ENCODE data around the gene NRP1.

The NRP1 gene

DNA sequence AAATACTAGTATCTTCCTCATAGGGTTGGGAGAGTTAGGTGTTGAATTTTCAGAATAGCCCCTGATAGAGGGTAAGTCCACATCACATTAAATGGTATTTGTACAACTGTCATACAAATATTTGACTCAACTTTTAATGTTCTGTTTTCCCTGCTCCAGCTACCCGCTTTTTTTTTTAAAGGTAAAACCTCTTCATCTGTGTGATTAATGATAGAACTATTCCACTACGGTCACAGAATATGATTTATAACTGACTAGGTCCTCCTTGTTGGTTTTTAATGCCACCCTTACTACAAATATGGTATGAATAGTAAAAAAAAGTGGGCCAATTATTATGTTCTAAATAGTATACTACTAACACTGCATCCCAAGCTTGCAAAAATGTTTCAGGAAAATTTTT, 15.6 kb upstream of the NRP1 start:
- no peak for DNase-seq (ENCODE audit: low read depth in 2 of 3, low spot score in 2 of 3)

DNA sequence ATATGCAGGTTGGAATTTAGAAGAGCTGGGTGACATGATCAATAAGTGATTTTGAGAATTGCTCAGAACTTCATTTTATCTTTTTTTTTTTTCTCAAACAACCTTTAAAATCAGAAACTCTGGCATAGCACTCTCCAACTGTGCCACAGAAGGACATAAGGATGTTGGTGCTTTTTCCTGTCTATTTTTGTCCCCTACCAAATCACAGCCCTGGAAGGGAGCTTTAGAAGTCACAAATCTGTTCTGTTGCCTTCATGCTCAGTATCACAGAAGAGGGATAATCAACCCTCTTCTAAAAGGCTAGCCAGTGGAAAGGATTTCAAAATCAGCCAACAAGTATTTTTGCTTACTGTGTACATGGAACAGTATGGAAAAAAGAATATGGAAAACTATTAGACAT, 14.8 kb upstream of the NRP1 start:
- DNase-seq (ENCODE audit: low read depth in 2 of 3, low spot score in 2 of 3): no peak

DNA sequence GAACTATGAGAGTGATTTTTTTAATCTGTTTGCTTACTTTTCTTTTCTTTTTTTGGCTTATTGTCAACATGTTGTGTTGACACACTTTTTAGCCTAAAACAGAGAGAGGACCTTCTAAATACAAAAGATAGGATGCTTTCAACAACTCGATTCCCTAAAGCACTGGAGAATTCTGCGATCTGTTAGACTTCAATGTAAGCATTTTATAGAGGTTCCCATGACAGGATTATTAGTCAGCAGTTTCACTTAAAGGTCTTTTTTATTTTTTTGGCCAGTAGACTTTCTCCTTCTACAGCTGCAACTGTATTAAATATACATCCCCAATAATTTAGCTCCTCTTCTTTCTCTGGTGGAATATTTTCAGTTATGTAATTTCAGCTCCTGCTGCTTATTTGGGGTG, 12.7 kb upstream of the NRP1 start:
- DNase-seq (ENCODE audit: low read depth in 2 of 3, low spot score in 2 of 3): no peak

DNA sequence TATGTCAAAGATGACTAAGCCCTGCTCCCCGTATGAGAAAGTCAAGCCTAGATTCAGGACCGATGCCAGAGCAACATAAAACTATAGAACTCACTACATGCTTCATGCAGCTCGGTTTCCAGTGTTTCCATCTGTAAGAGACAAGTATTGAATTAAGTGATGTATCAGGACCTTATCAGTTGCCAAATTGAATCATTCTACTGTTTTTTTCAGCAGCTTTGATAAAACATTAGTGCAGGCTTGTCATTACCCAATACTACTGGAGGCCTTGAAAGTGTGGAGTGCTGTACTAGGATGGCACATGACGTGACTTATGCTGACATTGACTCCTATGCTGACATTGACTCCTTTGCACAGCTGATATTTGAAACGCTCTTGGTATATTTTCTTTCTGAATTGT, 10.8 kb upstream of the NRP1 start:
- DNase-seq (ENCODE audit: low read depth in 2 of 3, low spot score in 2 of 3): no peak

DNA sequence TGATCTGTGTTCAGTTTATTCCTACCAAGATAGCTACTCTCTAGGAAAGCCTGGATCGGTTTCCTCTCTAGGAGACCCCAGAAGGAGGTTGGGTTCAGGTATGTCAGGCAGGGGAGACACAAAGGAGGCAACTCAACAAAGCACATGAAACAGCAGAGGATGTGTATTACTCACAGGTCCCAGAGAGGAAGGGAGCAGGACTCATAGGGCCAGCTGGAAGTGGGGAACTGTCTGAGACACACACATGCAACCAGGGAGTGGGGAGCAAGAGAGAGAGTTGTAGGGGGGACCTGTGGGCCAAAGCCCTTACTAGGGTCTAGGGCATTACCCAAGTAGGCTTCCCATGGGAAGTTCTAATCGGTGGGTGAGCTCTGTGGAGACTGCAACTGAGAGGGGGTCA, 10.2 kb upstream of the NRP1 start:
- no peak for DNase-seq (ENCODE audit: low read depth in 2 of 3, low spot score in 2 of 3)

DNA sequence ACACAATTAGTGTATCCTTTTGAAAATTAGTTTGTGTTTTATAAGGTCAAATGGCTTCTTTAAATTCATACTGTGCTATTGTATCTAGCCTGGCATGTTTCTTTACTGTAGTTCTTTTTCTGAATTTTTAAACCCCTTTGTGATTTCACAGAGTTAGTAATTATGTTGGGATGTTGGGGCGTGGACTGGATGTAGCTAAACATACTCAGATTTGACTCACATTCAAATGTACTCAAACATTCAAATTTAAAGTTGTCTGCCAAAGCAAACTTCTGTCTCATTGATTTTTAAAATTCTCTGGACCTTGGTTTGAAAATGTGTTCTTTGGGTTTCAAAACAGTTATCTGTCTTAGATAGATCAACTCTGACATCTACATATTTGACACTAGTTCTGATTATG, 7.2 kb upstream of the NRP1 start:
- no peak for DNase-seq (ENCODE audit: low read depth in 2 of 3, low spot score in 2 of 3)

DNA sequence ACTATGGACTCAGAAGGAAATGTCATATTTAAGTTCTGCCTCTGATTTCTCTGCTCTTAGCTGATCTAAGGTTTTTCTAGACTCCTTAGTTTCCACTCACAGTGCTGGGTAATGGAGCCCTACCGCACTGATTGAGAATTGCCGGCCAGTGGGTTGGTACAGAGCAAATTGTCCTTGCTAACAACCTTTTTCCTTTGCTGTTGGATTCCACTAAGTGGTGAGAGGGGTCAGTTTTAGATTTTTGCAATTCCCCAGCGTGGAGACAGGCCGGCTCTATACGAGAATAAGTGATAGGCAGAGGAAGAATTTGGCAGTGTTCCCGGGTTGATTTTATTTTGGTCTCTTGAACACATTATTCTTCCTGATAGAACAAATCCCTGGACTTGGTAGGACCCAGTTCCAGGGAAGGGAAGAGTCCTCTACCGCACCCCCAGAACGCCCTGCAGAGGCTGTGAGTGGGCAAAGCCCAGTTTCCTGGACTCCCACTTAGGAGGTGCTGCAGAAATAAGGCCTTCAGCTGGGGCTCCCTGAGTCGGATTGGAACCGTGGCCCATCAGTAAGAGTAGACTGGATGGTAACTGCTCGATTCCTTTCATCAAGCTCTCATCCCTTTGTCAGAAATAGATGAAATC, 3.0 kb upstream of the NRP1 start:
- no peak for DNase-seq (ENCODE audit: low read depth in 2 of 3, low spot score in 2 of 3)

DNA sequence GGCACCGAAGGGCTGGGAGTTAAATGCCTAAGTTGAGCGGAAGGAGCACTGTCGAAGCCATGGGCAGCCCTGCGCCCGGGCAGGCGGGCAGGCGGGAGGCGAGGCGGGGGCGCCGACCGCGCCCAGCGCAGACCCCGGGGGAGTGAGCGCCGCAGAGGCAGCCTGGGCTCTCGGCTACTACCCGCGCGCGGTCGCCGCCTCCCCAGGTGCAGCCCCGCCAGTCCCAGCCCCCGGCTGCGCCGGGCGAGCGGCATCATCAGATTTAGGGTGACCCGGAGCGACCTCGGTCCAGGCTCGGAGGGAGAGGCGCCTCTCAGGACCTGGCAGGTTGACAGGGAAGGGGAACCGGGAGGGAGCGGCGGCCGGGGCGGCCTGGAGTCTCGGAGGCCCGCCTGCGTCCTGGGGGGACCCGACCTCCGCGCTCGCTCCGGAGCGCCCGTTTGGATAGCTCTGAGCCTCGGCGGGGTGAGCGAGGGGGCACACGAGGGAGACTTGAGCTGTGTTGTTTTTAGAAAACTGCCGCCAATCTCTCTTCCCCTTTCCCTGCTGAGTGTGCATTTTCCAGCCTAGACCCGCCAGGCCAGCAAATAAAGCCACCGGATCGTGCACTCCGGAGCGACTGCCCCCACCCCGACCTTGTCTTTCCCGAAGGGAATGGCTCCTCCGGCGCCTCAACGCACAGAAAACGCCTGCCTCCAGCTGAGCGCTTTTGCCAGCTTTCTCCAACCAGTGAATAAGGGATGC, 2.3 kb upstream of the NRP1 start:
- DNase-seq (ENCODE audit: low read depth in 2 of 3, low spot score in 2 of 3): no peak

DNA sequence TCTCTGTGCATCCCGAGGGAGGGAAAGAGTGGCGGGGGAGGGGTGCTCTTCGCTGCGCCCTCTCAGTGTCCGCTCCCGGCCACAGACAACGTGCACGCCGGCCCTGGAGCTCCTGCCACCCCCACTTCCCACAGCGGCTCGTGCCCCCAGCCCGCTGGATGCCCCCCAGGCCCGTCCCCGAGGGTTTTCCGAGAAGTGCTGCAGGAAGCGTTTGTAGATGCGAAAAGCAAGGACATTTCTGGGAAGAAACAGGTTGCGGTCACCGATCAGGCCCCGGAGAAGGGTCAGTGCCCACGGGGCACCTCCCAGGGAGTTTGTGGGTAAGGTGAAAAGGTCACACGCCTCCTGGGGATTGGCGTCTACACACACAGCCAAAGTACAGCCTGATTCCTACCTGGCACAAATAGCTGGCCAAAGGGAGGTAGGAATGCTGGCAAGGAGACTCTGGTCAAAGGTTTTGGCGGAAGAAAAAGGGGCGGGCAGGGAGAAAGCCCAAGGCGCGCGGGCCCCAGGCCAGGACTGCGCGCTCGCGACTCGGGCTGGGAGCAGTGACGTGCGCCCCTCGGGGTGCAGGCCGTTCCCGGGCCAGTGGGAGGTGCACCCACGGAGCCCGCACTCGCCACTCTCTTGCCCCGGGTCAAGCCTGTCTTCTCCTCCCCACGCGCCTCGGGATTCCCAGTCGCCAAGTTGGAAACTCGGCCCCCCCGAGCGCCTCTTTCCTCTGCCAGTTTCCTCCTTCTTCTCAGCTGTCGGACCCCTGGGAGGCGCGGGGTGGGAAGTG, 1.5 kb upstream of the NRP1 start:
- DNase-seq (ENCODE audit: low read depth in 2 of 3, low spot score in 2 of 3): no peak

DNA sequence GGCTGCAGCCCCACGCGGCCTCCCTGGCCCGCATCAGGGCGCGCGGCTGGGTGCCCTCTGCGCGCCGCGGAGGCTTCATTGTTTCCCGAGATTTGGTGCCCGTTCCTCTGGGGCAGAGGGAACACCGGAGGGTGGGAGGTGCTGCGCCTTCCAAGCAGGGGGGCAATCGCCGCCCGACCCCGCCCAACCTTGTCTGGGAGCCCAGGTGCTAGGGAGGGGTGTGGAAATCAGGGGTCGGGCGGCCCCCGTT, 1.0 kb upstream of the NRP1 start:
- no peak for DNase-seq (ENCODE audit: low read depth in 2 of 3, low spot score in 2 of 3)

DNA sequence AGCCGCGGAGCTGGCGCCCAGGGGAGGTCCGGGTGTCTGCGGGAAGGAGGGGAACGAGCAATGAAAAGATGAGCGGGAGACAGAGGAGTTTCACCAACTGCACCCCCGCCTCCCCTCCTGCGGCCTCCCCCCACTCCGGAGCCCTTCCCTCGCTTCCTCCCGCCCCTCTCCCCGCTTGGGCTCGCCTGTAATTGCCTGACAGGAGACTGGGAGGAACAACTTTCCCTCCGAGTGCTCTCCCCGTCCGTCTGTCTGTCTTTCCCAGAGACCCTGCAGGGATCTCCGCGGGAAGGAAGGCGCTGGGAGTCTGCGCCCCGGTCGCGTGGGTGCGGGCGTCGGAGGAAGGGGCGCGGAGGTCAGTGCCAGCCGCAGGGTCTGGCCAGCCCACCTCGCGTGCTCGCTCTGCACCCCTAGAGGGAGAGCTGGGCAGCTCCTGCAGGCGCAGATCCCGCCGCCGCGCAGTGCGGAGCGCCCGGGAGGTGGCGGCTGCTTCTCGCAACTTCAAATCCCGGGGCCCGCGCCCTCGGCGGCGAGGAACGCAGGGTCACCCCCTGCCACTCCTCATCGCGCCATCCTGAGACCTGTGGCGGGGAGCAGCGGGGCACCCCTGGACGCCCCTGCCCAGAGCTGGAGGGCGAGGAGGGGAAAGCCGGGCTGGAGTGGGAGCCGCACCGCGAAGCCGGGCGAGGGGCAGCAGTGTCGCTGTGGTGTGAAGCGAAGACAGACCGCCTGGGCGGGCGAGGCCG, 511 bp upstream of the NRP1 start:
- peak in 2 of 3 experiments; percentile 3 to 24 for DNase-seq (ENCODE audit: low read depth in 2 of 3, low spot score in 2 of 3)

DNA sequence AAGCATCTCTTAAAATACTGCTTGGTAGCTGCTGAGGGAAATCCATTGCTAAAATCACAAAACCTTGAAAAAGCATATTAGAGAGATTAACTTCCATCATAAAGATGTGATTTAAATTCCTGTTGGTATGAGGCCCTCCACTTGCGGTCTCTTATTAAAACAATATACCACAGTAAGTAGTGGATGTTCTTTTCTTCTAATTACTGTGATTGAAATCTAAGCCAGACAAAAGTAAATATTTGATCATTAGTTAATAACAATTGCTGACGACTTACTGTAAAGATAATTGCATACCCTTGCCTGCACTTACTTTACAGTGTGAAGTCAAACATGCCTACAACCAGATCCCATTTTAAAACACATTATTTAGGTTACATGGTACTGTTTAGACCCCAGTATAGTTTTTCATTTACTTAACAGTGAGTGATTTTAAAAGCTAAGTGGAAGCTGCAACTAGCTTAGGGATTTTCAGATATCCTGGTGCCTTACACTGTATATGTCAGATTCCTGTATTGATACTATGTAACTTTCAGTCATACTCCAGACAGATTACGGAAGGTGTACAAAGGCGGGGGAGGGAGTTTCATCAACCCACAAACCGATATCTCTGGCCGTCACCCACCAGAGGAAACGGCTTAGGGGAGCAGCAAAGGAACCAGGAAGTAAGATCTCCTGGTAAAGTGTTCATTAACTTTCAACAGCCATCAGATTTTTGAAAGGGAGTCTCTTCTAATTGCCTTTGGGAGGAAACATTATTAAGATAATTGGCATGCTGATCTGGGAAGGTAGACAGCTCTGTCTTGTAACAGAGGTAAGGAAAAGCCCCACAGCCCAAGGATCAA, 986 bp downstream of the NRP1 start:
- peak in 1 of 3 experiments; percentile 12 for DNase-seq (ENCODE audit: low read depth in 2 of 3, low spot score in 2 of 3)

DNA sequence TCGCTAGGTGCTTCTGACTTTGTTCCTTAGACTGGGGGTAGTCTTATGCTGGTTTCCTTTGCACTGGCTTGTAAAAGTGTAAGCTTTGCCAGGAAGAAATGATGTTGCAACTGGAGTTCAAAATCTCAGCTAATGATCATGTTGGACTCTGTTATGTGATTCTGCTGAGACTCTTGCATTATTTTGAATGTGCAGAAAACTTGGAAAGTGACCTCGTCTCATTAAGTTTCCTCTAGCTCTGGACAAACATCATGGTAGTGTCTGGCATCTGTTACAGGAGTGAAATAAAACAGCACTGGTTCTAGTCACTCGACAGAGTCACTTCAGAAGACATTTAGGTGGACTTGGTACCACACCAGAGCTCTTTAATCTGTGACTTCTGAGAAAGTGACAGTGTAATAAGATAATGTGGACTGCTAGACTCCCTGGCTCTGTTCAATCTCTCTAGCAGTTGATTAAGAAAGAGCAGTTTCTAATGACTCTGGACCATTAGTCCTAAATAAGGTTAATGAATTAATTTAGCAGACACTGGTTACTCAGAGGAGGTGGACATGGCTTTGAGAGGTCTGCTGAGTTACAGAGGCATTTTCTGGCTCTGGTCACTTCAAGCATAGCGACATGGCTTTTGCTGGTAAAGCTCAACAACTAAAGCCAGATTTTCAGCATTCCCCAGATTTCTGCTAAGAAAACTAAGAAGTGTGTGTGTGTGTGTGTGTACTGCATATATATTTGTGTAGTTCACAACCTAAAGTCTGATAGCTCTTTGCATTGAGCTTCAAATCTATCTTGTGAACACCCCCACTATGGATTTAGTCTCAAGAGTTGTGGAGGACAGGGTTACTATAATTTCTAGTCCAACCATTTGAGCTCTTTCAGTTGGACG, 2.0 kb downstream of the NRP1 start:
- no peak for DNase-seq (ENCODE audit: low read depth in 2 of 3, low spot score in 2 of 3)

DNA sequence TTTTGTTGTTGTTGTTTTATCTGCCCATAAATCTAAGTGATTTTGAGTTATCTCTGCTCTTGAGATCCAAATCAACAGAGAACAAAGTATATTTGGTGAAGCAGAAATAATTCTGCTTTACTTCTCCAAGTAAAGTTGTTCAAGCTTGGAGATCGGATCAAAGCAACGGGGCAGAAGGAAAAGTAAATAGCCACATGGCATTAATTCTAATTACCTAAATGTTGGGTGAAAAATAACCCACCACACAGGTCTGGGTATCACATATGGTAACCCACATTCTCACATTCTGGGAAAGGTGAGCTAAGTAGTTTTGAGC, 3.1 kb downstream of the NRP1 start:
- DNase-seq (ENCODE audit: low read depth in 2 of 3, low spot score in 2 of 3): no peak

DNA sequence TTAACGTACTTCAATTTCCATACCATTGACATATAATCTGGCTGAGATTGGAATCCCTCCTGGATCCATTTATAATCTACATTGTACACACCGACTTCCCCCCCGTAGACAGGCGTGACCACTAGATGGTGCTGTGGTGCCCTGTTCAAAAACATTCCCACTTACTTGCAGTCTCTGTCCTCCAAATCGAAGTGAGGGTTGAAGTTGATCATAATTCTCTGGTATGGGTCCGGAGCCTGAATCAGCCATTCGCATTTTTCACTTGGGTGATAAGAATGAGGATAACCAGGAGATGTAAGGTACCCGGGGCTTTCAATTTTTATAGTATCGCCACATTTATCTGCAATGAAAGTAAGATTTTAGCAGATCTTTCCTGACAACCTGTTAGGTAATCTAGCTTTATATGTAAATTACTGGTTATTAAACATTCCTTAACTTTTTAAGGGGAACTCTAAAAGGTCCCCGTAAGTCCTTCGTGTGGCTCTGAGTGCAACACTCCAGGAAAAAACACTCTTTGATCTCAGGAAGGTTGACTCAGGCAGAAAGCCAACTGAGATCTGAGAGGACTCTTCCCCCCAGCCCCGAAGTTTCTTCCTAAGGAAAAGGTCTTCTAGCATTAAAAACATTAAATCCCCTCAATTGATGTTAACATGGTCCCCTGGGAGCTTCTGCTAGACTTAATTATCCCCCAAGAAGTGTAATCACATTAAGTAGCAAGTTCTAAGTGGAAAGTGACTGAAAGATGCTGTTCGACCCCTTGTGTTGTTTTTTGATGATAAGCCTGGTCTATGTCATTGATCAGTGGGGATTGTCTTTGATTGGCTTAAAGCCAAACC, 3.7 kb downstream of the NRP1 start:
- DNase-seq (ENCODE audit: low read depth in 2 of 3, low spot score in 2 of 3): peak in 2 of 3 experiments; percentile 52 to 67

DNA sequence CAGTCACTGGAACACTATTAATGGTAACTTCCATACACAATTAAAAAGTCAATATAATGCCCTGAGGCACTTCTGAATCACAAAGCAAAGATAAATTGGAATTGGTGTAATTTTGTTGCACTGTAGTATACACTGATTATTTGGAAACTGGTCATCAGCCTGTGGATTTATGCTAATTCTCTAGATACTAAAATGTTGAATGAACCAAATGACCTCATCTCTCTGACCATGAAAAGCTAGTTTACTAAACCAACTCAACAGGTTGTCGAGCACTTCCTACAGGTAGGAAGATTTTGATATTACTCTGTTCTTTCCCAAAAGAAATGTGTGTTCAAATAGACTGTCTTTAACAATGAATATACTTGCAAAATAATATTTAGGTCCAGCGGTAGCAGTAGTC, 5.3 kb downstream of the NRP1 start:
- no peak for DNase-seq (ENCODE audit: low read depth in 2 of 3, low spot score in 2 of 3)

DNA sequence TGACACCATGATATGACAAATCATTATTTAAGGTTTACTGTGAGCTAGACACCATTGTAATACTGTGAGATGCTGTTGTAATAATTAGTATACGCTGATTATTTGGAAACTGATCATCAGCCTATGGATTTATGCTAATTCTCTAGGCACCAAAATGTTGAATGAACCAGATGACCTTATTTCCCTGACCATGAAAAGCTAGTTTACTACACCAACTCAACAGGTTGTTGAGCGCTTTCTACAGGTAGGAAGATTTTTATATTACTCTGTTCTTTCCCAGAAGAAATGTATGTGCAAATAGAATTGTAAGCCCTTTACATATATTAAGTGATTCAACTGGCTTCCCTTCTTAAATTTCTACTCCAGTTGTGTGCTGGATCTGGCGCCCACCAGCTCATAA, 6.2 kb downstream of the NRP1 start:
- no peak for DNase-seq (ENCODE audit: low read depth in 2 of 3, low spot score in 2 of 3)

DNA sequence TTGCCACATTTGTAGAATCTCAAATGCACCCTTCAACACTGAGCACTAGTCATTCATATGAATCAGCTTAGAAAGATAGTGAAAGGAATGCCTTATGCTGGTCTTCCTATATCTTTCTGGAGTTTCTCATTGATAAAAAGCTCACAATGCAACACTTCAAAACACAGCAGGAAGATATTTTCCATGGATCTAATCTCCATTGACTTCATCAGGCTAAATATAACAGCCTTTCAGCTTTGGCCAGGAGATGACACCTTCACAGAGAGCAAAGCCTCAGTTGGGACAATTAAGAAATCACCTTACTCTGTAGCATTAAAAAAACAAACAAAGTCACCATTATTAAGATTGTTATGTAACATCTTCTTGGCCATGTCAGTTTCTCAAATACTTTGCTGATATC, 6.7 kb downstream of the NRP1 start:
- DNase-seq (ENCODE audit: low read depth in 2 of 3, low spot score in 2 of 3): no peak

DNA sequence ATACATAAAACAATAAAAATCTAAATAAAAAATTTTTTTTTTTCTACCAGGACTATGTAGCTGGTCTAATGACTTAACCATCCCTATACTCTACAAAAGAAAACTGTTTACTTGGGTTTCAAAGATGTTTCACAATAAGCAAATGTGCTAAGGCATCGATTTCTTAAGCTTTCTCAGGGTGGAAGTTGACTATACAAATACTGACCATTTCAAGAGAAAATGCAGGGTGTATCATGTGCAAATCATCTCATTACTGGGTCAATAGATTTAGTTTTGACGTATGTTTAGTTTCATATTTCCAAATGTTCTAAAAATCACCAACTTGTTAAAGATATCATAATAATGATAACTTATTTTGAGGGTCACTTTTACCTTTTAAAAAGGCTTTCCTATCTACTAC, 7.5 kb downstream of the NRP1 start:
- DNase-seq (ENCODE audit: low read depth in 2 of 3, low spot score in 2 of 3): no peak
